Putamen (tissue), 1 donor: ENCODE data around the gene SOBP.

ENCODE experiments used
- DNase-seq: peaks from one replicate; pipeline ENCODE4 v3.0.0-alpha.2; 2016; ENCODE audit warnings: low spot score

SOBP gene

DNA sequence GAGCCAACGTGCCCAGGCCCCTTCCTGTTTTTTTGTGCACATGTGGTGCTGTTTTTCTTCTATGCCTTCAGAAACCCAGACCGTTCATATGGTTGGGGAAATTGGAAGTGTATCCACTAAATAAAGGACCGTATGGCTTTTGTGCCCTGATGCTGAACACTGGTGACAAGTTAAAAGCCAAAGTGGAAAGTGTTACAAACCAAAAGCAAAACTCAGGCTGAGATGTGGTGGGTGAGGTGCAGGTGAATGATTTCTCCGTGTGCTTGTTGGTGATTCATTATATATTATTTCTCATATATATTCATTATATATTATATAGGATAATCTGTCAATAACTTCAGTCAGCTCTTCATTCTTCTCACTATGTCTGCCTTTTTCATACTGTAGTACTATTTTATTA is 148.6 kb downstream of the SOBP start:
- DNase-seq = no peak

GRCh38 chr6:107639511-107639910 is 149.6 kb downstream of the SOBP start:
- DNase-seq = no peak

GRCh38 chr6:107641071-107641470 is 151.2 kb downstream of the SOBP start:
- no peak for DNase-seq

GRCh38 chr6:107641500-107641941 is 151.6 kb downstream of the SOBP start:
- peak; percentile 47 for DNase-seq

DNA sequence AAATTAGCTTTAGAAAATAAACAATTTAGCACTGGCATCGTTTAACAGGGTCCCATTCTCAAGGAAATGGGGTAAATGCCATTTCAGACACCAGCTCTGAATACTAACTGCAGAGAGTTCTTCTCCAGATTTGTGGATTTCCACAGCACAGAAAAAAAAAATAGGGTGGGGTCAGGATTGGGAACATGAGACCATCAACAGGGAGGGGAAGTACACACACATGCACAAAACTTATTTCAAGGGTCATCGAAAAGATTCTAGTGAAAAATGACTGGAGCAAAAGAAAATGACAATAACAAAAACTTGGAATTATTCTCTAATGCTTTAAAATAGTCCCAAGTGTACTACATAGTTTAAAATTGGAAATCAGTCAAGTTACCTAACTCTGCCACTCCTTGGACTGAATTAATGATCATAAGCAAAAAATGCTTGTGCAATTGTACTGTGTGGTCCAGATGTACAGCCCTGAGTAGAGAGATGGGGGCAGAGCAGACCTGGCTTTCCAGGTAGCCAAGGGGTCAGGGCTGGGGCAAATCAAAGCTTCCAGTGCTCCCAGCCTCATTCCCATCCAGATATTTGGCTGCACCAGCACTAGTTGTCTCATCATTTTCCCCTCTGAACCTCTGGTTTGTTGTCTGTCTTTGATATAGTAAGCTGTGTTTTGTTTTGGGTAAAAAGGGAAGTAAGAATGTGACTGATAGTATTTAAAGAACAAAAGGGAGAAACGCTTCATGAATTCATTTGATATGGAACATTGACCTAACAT is 152.4 kb downstream of the SOBP start:
- DNase-seq = no peak

DNA sequence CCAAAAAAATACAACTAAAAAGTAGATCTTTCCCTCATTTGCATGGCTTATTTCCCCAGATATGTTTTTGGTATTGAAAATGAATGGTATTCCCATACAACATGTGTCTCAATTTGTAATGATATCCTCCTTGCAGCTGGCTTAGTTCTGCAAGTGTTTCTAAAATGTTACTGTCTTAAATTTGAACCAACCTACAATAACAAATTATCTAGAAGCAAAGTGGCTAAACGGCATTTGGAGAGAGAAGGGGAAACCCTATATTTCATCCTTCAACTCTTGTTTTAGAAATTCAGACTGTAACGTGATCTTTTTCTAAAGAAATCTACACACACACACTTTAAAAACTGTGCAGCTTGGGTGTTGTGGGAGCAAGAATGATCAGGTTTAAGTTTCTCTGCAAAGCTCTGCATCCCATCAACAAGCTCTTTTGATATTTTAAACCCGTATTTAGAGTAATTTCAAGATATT is 153.0 kb downstream of the SOBP start:
- DNase-seq = no peak

GRCh38 chr6:107644513-107644912 is 154.6 kb downstream of the SOBP start:
- no peak for DNase-seq

- DNase-seq = no peak
Observed at GRCh38 chr6:107645740-107646139, 155.8 kb downstream of the SOBP start.

DNA sequence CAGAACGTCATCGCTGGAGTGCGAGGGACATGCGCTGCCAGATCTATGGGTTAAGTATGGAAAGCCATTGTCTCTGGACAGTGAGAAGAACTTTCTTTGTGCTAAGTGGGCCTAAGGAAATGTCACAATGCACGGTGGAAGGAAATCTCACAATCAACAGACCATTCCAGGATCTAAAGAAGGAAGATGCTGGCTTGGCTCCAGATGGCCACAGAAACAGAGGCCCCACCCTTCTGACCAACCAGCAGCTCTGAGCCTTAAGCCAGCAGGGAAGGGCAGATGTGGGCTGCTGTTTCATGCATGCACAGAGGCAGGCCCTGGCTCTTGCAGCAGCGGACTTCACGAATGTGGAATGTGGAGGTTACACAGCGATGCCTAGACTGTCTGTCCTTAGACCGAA is 156.3 kb downstream of the SOBP start:
- DNase-seq = no peak

DNA sequence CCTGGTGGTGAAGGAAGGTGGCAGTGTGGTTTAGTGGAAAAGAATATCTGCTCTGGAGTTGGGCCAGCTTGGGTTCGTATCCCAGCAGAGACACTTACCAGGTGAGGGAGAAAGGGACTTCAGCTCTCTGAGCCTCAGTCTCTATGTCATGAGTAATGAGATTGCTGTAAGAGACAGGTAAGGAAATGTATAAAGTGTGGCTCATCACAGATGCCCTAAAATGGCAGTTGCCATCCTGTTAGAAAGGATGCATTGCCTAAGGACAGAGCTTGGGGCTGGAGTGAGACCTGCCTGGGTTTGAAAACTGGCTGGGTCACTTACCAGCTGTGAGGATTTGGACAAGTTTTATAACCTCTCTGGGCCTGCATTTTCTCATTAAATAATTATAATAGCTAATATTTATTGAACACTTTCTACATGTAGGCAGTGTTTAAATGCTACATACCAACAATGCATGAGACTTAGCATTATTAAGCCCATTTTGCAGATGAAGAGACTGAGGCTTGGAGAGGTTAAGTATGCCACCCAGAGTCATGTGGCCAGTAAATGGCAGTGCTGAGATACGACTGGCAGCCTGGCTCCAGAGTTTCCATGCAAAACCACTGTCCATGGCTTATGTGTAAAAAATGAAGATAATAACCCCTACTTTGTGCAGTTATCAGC is 157.0 kb downstream of the SOBP start:
- no peak for DNase-seq

DNA sequence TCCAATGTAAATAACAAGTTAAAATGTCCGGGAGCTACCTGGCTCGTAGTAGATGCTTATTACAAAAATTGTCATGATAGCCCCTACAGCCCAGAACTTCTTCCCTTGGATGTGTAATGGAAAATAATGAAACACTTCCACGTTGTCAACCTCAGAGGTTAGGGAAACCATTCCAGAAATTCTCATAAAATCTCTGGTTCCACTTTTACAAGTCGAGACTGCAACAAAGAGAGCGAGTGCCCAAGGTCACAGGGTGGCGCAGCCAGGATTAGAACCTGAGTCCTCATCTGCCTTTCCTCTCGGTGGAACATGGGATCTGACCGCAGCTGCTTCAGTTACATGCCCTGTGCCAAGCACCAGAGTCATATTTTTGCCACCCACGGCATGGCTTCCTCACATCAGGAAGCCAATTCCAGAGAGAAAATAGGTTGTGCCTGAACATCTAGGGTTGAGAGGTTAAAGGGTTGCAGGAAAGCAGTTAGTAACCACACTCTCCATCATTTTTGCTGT is 157.6 kb downstream of the SOBP start:
- no peak for DNase-seq

DNA sequence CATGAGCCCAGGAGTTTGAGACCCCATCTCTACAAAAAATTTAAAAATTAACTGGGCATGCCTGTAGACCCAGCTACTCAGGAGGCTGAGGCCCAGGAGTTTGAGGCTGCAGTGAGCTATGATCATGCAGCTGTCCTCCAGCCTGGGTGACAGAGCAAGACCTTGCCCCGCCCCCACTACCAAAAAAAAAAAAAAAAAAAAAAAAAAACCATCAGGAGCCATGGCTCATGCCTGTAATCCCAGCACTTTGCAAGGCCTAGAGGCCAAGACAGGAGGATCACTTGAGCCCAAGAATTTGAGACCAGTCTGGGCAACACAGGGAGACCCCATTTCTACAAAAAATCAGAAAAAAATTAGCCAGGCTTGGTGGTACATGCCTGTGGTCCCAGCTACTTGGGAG is 159.1 kb downstream of the SOBP start:
- DNase-seq = no peak

DNA sequence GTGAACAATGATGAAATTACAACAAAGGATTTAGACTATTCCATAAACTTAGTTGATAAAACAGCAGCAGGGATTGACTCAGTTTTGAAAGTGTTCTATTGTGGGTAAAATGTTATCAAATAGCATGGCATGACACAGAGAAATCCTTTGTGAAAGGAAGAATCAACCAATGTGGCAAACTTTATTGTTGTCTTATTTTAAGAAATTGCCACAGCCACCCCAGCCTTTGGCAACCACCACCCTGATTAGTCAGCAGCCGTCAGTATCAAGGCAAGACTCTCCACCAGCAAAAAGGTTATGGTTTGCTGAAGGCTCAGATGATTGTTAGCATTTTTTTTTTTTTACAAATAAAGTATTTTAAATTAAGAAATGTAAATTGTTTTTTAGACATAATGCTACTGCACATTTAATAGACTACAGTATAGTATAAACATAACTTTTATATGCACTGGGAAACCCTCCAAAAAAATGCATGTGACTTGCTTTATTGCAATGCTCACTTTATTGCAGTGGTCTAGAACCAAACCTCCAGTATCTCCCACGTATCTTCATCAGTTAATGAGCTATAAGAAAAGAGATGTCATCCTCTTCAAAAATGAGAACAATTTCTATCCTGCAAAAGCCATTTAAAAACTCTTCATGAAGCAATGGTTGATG is 162.7 kb downstream of the SOBP start:
- DNase-seq = no peak

DNA sequence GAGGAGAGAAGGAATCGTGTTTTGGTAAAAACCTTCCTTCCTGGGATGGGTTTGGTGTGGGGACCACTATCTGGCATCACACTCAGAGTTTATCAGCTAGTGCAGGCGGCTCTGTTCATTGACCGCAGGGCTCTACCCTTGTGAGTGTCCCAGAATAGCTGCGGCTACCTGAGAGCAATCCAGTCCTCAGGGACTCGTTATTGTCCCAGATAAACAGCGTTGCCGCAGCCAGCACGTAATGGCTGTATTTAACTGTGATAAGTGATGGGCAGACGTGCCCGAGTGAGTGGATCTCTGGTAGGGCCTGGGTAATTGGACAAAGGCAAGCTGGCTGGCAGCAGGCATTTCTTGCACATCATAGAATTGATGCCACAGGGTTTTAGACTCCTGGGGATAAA is 163.3 kb downstream of the SOBP start:
- DNase-seq = no peak

GRCh38 chr6:107653861-107654394 is 164.0 kb downstream of the SOBP start:
- DNase-seq = no peak

DNA sequence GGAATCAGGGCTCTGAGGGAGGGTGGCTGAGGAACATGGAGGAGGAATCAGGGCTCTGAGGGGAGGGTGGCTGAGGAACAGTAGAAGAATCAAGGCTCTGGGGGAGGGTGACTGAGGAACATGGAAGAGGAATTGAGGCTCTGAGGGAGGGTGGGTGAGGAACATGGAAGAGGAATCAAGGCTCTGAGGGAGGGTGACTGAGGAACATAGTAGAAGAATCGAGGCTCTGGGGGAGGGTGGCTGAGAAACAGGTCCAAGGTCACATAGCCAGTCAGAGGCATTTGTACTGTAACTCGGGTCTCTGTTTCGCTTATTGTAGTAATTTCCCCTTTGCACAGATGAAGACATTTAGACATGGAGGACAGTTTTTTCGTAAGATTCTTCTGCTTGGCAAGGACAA is 164.8 kb downstream of the SOBP start:
- no peak for DNase-seq

GRCh38 chr6:107655245-107655644 is 165.3 kb downstream of the SOBP start:
- no peak for DNase-seq

GRCh38 chr6:107655864-107656263 is 165.9 kb downstream of the SOBP start:
- no peak for DNase-seq

- DNase-seq = no peak
Observed at GRCh38 chr6:107656401-107656800, 166.5 kb downstream of the SOBP start.

DNA sequence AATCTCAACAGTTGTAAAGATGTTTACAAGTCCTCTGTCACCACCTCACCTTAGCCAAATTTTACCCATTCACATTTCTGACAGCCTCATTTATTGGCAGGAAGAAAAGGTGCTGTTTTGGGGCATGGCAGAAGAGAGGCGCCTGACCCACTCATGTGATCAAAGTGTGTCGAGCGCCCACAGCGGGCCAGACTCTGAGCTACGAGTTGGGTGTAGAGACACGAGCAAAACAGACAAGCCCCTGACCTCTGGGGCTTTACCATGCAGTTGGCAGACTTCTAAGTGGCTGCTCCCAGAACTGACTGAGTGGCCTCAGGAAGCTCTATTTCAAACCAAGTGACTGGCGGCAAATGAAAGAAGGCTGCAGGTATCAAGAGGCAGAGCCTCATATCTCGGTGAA is 167.0 kb downstream of the SOBP start:
- DNase-seq = no peak

- DNase-seq = no peak
Observed at GRCh38 chr6:107657373-107657754, 167.4 kb downstream of the SOBP start.

- no peak for DNase-seq
Observed at GRCh38 chr6:107657755-107658461, 168.0 kb downstream of the SOBP start.
